GM21447 (cell line): ENCODE results near the gene RHPN2.
"Not testable (repeated sequence)": the region's sequence is repeated elsewhere in the genome, so short reads cannot be mapped to it uniquely, and the experiment has no call there.

Source experiments
- ATAC-seq: cut with Tn5 transposase; IDR thresholded peaks from one replicate; pipeline ENCODE4 v1.9.1; 2021; ENCODE audit not compliant: unreplicated experiment

Gene RHPN2

DNA sequence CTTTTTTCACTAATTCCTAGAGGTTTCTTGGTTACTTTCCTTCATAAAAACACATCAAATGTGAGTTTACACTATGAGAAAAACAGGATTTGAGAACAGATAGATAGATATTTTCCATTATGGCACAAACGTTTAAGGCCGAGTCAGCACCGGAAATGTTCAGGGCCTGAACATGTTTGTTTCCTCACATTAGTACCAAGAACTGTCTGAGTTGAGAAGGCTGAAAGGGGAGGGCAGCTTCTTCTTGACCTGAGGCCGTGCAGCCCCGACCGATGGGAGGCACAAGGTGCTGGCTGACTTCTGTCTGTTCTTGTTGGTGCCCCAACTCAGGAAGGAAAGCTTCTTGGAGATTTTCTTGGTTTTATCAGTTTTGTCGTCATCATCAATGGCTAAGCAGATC, 84.9 kb downstream of the RHPN2 start:
- ATAC-seq: not testable (repeated sequence)

DNA sequence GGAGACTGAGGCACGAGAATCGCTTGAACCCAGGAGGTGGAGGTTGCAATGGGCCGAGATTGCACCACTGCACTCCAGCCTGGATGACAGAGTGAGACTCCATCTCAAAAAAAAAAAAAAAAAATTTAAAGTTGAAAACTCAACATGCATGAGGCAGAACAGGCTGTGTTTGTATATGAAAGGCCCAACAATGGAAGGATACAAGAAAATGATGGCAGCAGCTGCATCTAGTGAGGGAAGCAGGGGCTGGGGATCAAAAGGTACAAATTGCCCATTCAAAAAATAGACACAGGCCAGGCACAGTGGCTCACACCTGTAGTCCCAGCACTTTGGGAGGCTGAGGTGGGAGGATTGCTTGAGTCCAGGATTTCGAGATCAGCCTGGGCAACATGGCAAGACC, 86.9 kb downstream of the RHPN2 start:
- not testable (repeated sequence) for ATAC-seq

DNA sequence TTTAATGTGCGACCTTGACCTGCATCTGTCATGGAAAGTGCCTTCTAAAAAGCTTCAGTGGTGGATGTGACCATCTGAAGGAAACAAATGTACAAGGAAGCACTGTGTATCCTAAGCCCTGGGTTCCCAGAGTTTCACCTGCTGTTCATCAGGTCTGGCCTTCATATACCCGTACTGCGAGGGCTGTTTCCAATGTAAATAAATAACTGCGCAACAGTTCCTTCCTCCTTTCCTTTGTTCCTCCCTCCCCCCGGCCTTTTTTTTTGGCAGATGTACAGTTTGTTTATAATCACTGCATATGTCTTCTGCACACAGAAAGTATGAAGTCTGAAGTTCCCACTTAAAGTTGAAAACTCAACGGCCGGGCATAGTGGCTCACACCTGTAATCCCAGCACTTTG, 87.4 kb downstream of the RHPN2 start:
- ATAC-seq: no peak

DNA sequence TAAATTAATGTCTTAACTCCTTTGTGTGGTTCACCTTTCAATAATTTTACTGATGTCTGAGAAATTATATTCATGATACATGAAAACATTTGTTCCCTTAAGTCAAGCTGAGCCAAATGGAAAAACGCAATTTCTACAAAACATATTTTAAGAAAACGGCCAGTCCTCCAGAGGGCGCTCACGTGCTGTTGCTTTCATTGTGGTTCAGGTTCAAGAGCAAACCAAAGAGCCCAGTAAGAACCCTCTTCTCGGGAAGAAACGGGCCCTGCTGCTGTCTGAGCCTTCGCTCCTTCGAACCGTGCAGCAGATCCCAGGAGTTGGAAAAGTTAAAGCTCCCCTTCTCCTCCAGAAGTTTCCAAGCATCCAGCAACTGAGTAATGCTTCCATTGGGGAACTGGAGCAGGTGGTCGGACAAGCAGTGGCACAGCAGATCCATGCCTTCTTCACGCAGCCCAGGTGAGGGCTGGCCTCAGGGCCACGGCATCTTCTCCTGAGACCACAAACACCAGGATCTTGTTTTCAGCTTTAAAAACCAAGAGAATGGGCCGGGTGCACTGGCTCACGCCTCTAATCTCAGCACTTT, 88.4 kb downstream of the RHPN2 start:
- ATAC-seq: no peak

DNA sequence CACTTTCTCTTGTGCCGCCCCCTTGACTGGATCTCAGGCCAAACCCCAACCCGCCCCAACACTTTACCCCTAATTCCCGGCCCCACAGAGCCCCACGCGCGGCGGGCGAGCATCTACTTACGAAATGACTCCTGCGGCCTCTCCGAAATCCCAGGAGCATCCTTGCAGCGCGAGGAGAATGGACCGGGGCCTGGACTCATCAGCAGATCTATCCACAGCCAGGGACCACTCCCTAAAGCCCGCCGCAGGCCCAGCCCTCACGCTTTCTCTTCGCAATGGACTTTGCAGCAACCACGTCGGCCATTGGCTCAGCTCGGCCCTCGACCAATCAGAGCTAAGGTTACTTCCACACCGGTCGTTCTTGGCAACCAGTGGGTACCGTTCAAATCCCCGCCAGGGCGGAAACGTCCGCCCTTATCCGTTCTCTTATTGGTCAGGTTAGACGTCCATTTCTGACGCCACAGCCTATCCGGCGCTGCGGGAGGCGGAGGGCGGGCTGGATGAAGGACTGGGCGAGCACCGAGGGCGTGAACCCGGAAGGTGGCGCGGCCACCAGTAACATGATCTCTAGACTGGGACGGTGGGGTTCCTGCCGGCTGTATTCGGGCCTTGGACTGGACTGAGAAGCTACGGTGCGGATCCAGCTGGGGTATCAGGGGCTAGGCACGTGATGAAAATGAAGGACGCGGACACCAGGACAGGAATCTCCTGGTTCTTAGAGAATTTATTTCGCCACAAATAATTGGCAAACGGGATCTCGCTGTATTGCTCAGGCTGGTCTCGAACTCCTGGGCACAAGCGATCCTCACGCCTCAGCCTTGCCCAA, 92.8 kb downstream of the RHPN2 start, which contains the start of the genes CEP89 and FAAP24:
Gene CEP89, minus strand, starts transcription at position 244 of the 826 bp plus-strand sequence. Its CDS starts 84 bp downstream, at position 160.
Gene FAAP24, plus strand, starts transcription at position 528 of the 826 bp plus-strand sequence. CDS start 955 bp downstream, outside the sequence.
- ATAC-seq: peak; percentile 99

GRCh38 chr19:32971012-32971595, 93.6 kb downstream of the RHPN2 start:
- ATAC-seq: no peak

DNA sequence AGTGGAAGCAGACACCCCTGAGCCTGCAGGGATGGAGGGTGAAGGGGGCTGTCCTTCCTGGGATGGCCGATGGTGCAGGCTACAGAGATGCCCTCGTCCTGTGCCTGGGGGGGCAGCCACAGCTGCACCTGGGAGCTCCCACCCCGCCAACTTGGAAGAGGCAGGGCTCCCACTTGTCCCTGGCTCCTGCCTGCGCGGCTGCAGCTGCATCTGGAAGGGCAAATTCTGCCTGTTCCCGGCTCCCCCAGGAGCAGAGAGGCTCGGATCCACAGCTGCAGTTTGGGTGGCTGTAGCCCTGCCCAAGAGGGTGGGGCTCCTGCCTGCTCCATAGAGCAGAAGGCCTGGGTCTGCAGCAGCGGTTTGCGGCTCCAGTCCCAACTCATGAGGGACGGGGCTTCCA, 95.1 kb downstream of the RHPN2 start:
- no peak for ATAC-seq

DNA sequence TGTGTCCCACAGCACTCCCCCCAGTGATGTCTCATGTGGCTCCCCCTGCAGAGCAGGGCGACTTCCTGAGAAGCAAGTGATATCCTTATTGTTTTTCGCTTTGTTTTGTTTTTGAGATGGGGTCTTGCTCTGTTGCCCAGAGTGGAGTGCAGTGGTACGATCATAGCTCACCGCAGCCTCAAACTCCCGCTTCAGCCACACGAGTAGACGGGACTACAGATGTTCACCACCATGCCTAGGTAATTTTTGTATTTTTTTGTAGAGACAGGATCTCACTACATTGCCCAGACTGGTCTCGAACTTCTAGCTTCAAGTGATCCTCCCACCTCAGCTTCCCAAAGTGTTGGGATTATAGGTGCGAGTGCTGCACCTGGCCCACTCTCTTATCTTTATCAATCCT, 97.9 kb downstream of the RHPN2 start:
- no peak for ATAC-seq

DNA sequence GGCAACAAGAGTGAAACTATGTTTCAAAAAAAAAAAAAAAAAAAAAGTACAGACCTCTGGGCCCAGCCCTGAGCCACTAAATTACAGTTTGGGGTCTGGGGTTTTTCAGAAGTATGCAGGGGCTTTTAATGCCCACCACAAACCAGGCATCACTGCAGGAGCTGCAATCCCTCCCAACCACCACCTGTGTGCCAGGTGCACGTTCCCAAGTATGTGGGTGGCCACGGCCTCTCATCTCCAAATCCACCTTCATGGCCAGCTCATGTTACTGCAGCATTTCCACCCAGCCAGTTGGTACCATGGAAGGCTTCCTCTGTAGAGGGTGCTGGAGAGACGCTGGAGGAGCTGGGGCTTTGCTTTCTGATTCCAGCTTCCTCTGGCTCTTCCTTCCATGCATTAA, 119.4 kb downstream of the RHPN2 start:
- ATAC-seq: no peak

DNA sequence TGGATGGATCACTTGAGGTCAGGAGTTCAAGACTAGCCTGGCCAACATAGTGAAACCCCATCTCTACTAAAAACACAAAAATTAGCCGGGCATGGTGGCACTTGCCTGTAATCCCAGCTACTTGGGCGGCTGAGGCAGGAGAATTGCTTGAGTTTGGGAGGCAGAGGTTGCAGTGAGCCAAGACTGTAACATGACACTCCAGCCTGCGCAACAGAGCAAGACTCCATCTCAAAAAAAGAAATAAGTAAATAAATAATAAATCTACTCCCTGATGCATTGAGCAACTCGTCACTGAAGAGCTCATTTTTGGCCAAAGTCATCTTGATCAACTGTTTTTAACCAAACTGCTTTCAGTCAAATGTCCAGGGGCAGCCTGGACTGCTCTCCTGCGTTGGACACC, 123.4 kb downstream of the RHPN2 start:
- not testable (repeated sequence) for ATAC-seq

- no peak for ATAC-seq
Measured at GRCh38 chr19:32936065-32936464, 128.6 kb downstream of the RHPN2 start.

GRCh38 chr19:32935629-32936028, 129.1 kb downstream of the RHPN2 start:
- no peak for ATAC-seq

- ATAC-seq: no peak
Measured at GRCh38 chr19:32933571-32933970, 131.1 kb downstream of the RHPN2 start.

- ATAC-seq: no peak
Measured at GRCh38 chr19:32930567-32930966, 134.1 kb downstream of the RHPN2 start.

GRCh38 chr19:32928806-32929205, 135.9 kb downstream of the RHPN2 start:
- ATAC-seq: no peak
